ENCODE data around the gene CERS6.

Gene CERS6

DNA sequence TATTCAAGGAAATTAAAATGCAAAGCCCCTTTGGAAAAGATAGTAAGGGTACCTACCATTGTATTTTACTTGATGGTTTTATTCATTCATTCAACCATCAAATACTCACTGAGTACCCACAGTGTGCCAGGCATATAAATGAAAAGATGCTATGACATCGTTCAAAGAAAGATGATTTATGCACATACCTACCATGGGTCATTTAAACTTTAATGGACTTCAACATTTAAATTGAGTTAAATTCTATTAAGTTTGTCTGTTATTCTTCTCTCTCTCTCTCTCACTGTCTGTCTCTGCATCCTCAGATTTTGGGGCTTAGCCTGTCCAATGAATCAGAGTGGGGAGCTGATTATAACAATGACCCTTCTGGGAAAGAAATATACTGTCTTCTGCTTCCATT is 87.9 kb downstream of the CERS6 start:
- POLR2A ChIA-PET: no interaction called here
- no peaks in the 10 kb centered on the region for H3K9me3 ChIP-seq (ENCODE audit: control insufficient read depth, insufficient read depth, low read depth, low read length)
- H3K27ac ChIP-seq (ENCODE audit: extremely low read depth, low read depth, low read length): no peak overlapping the region
- CTCF ChIA-PET: interaction anchor here (0.5 kb wide), 1 partner anchor 29 kb away, joined by 3 read pairs; no protein-coding TSS in a partner anchor
- no peak overlapping the region for H3K4me3 ChIP-seq (ENCODE audit: low read depth, low read length)
- 0 out of 2 replicates have a peak, but pooled peaks cover 2% of the 10 kb centered on the region for H3K4me1 ChIP-seq (ENCODE audit: control insufficient read depth, insufficient read depth, low read length)
- H3K36me3 ChIP-seq (ENCODE audit: control insufficient read depth in 2 of 2, insufficient read depth in 1 of 2, low read length in 2 of 2): peaks cover 0 to 3% of the 10 kb centered on the region in 2 experiments; a peak in 1 of 3 replicates
- no peak for TF ChIP-seq ZNF184 (tag by site-specific recombination; IDR thresholded peaks at IDR 0.05)
- no peak for TF ChIP-seq ZNF19 (tag by site-specific recombination; IDR thresholded peaks at IDR 0.05; ENCODE audit: low read depth)
- TF ChIP-seq, protein P1, sequence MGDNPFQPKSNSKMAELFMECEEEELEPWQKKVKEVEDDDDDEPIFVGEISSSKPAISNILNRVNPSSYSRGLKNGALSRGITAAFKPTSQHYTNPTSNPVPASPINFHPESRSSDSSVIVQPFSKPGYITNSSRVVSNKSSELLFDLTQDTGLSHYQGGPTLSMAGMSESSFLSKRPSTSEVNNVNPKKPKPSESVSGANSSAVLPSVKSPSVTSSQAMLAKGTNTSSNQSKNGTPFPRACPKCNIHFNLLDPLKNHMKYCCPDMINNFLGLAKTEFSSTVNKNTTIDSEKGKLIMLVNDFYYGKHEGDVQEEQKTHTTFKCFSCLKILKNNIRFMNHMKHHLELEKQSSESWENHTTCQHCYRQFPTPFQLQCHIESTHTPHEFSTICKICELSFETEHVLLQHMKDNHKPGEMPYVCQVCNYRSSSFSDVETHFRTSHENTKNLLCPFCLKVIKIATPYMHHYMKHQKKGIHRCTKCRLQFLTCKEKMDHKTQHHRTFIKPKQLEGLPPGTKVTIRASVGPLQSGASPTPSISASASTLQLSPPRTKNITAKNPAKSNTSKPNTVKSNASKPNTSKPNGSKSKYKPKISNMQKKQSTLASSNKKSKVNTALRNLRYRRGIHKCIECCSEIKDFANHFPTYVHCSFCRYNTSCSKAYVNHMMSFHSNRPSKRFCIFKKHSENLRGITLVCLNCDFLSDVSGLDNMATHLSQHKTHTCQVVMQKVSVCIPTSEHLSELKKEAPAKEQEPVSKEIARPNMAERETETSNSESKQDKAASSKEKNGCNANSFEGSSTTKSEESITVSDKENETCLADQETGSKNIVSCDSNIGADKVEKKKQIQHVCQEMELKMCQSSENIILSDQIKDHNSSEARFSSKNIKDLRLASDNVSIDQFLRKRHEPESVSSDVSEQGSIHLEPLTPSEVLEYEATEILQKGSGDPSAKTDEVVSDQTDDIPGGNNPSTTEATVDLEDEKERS (tag by site-specific recombination; IDR thresholded peaks at IDR 0.05): no peak
- TF ChIP-seq ZNF768 (tag by site-specific recombination; IDR thresholded peaks at IDR 0.05): no peak
- TF ChIP-seq, protein P2, sequence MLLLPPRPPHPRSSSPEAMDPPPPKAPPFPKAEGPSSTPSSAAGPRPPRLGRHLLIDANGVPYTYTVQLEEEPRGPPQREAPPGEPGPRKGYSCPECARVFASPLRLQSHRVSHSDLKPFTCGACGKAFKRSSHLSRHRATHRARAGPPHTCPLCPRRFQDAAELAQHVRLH (tag by site-specific recombination; IDR thresholded peaks at IDR 0.05): no peak
- TF ChIP-seq ZNF707 (tag by site-specific recombination; IDR thresholded peaks at IDR 0.05): no peak
- TF ChIP-seq ZNF776 (tag by site-specific recombination; IDR thresholded peaks at IDR 0.05; ENCODE audit: borderline replicate concordance): no peak
- TF ChIP-seq ZNF664 (tag by site-specific recombination; IDR thresholded peaks at IDR 0.05): no peak
- TF ChIP-seq ZNF792 (tag by site-specific recombination; IDR thresholded peaks at IDR 0.05): no peak
- TF ChIP-seq ZNF169 (tag by site-specific recombination; IDR thresholded peaks at IDR 0.05): no peak
- TF ChIP-seq BCL11A (tag by site-specific recombination; IDR thresholded peaks at IDR 0.05; ENCODE audit: low read depth): no peak
- no peak for TF ChIP-seq ZNF354C (tag by site-specific recombination; IDR thresholded peaks at IDR 0.05; ENCODE audit: borderline replicate concordance, low read depth)
- no peak for TF ChIP-seq ZNF510 (tag by site-specific recombination; IDR thresholded peaks at IDR 0.05; ENCODE audit: insufficient replicate concordance)
- TF ChIP-seq ZNF302 (tag by site-specific recombination; IDR thresholded peaks at IDR 0.05; ENCODE audit: low read depth): no peak
- no peak for TF ChIP-seq ZNF830 (tag by site-specific recombination; IDR thresholded peaks at IDR 0.05; ENCODE audit: low read depth)
- TF ChIP-seq, protein P3, sequence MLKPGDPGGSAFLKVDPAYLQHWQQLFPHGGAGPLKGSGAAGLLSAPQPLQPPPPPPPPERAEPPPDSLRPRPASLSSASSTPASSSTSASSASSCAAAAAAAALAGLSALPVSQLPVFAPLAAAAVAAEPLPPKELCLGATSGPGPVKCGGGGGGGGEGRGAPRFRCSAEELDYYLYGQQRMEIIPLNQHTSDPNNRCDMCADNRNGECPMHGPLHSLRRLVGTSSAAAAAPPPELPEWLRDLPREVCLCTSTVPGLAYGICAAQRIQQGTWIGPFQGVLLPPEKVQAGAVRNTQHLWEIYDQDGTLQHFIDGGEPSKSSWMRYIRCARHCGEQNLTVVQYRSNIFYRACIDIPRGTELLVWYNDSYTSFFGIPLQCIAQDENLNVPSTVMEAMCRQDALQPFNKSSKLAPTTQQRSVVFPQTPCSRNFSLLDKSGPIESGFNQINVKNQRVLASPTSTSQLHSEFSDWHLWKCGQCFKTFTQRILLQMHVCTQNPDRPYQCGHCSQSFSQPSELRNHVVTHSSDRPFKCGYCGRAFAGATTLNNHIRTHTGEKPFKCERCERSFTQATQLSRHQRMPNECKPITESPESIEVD (tag by site-specific recombination; IDR thresholded peaks at IDR 0.05): no peak

DNA sequence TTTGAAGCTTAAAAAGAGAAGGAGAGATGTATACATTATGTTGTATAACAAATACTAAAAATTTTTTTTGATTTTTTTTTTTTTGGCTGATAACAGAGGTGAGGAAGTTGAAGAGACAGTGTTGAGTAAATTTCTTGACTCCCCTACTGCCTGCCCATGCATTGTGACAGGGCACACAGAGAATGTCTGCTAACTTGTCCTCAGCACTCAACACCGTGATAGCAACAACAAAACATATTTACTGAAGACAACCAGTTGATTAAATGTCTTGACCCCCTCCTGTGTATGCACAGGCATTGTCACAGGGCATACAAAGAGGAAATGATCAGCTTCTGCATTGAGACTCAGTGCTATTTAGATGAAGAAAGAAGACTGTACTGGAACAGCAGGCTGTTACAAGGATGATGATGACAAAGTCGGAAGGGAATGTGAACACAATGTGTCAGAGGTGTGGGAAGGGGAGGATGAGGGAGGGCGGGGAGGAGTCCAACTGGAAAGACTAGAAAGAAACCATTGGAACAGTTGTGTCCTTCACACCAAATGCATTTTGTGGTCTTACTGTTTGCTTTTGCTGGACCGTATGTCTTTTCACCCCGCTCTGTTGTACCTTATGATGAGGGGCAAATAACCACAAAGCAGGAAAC is 89.5 kb downstream of the CERS6 start:
- H3K9me3 ChIP-seq (ENCODE audit: control insufficient read depth, insufficient read depth, low read depth, low read length): no peaks in the 10 kb centered on the region
- H3K4me1 ChIP-seq (ENCODE audit: control insufficient read depth, insufficient read depth, low read length): 0 out of 2 replicates have a peak, but pooled peaks cover 2% of the 10 kb centered on the region
- TF ChIP-seq ZNF266 (tag by site-specific recombination; IDR thresholded peaks at IDR 0.05; ENCODE audit: low read depth) (no peak), HOXD13 (CRISPR knock-in tag; IDR thresholded peaks at IDR 0.05; ENCODE audit: borderline replicate concordance) (no peak), SALL2 (tag by site-specific recombination; IDR thresholded peaks at IDR 0.05; ENCODE audit: borderline replicate concordance) (no peak), ZNF416 (tag by site-specific recombination; IDR thresholded peaks at IDR 0.05) (no peak), WT1 (tag by site-specific recombination; IDR thresholded peaks at IDR 0.05) (0 out of 2 replicates have a peak, but pooled peaks have one; percentile 27)
- TF ChIP-seq, protein P4, sequence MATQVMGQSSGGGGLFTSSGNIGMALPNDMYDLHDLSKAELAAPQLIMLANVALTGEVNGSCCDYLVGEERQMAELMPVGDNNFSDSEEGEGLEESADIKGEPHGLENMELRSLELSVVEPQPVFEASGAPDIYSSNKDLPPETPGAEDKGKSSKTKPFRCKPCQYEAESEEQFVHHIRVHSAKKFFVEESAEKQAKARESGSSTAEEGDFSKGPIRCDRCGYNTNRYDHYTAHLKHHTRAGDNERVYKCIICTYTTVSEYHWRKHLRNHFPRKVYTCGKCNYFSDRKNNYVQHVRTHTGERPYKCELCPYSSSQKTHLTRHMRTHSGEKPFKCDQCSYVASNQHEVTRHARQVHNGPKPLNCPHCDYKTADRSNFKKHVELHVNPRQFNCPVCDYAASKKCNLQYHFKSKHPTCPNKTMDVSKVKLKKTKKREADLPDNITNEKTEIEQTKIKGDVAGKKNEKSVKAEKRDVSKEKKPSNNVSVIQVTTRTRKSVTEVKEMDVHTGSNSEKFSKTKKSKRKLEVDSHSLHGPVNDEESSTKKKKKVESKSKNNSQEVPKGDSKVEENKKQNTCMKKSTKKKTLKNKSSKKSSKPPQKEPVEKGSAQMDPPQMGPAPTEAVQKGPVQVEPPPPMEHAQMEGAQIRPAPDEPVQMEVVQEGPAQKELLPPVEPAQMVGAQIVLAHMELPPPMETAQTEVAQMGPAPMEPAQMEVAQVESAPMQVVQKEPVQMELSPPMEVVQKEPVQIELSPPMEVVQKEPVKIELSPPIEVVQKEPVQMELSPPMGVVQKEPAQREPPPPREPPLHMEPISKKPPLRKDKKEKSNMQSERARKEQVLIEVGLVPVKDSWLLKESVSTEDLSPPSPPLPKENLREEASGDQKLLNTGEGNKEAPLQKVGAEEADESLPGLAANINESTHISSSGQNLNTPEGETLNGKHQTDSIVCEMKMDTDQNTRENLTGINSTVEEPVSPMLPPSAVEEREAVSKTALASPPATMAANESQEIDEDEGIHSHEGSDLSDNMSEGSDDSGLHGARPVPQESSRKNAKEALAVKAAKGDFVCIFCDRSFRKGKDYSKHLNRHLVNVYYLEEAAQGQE (tag by site-specific recombination; IDR thresholded peaks at IDR 0.05): no peak
- ChIA-PET CTCF (interaction anchor here (1.0 kb wide), 1 partner anchor 209 kb away, joined by 5 read pairs; no protein-coding TSS in a partner anchor), POLR2A (no interaction called here)
- no peak overlapping the region for H3K27ac ChIP-seq (ENCODE audit: extremely low read depth, low read depth, low read length)
- H3K36me3 ChIP-seq (ENCODE audit: control insufficient read depth in 2 of 2, insufficient read depth in 1 of 2, low read length in 2 of 2): no peaks in the 10 kb centered on the region
- no peak overlapping the region; the same call in 1 of the 2 replicates for H3K4me3 ChIP-seq (ENCODE audit: low read depth, low read length)
